Measurements from ENCODE around the gene KMO.

KMO gene

DNA sequence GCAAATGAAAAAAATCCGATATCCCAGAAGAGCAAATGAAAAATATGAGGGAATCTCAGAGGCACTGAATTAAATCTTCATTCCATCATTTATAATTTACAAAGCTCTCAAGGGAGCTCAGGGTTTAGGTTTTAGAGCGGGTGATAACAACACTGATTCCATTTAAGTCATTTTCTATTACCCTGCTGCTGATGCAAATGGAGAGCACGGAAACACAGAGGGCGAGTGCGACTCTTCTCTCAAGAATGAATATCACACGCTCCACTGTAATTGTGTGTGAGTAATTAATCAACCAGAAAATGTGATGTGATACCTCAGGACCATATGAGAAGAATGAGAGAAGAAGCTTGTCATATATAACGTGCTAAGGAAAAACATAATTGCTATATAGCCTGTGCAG is 85.2 kb downstream of the KMO start:
- no peak overlapping the region for H3K4me3 ChIP-seq (ENCODE audit: low read depth, low read length)
- TF ChIP-seq, protein P1, sequence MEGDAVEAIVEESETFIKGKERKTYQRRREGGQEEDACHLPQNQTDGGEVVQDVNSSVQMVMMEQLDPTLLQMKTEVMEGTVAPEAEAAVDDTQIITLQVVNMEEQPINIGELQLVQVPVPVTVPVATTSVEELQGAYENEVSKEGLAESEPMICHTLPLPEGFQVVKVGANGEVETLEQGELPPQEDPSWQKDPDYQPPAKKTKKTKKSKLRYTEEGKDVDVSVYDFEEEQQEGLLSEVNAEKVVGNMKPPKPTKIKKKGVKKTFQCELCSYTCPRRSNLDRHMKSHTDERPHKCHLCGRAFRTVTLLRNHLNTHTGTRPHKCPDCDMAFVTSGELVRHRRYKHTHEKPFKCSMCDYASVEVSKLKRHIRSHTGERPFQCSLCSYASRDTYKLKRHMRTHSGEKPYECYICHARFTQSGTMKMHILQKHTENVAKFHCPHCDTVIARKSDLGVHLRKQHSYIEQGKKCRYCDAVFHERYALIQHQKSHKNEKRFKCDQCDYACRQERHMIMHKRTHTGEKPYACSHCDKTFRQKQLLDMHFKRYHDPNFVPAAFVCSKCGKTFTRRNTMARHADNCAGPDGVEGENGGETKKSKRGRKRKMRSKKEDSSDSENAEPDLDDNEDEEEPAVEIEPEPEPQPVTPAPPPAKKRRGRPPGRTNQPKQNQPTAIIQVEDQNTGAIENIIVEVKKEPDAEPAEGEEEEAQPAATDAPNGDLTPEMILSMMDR (IDR thresholded peaks at IDR 0.05; ENCODE audit: insufficient read depth, low read depth, low read length, missing control alignments), result no peak
- DNase-seq (ENCODE audit: low read depth), result no peak

DNA sequence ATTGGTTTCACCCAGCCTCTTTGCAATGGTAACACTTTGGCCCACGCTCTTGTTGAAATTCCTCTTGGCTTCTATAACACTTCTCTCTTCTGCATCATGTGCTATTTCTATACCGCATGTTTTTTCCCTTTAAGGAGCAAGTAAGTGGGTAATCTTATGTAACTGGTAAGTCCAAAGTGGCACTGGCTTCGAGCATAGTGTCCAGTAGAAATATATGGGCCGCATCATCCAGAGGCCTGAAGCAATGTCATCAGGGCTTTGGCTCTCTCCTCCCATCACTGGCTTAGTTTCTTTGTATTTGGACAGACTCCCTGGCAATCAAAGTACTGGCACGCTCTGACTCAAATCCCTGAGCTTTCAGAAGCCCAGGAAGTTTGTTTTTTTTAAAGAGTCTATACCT is 90.5 kb downstream of the KMO start:
- H3K4me3 ChIP-seq (ENCODE audit: low read depth, low read length), result no peak overlapping the region
- TF ChIP-seq, protein P1 (IDR thresholded peaks at IDR 0.05; ENCODE audit: insufficient read depth, low read depth, low read length, missing control alignments), result no peak
- no peak for DNase-seq (ENCODE audit: low read depth)

- H3K4me3 ChIP-seq (ENCODE audit: low read depth, low read length), result no peak overlapping the region
- DNase-seq (ENCODE audit: low read depth), result no peak
- TF ChIP-seq, protein P1 (IDR thresholded peaks at IDR 0.05; ENCODE audit: insufficient read depth, low read depth, low read length, missing control alignments), result no peak
These were observed 92.8 kb downstream of the KMO start for GRCh38 chr1:241624935-241625334.

DNA sequence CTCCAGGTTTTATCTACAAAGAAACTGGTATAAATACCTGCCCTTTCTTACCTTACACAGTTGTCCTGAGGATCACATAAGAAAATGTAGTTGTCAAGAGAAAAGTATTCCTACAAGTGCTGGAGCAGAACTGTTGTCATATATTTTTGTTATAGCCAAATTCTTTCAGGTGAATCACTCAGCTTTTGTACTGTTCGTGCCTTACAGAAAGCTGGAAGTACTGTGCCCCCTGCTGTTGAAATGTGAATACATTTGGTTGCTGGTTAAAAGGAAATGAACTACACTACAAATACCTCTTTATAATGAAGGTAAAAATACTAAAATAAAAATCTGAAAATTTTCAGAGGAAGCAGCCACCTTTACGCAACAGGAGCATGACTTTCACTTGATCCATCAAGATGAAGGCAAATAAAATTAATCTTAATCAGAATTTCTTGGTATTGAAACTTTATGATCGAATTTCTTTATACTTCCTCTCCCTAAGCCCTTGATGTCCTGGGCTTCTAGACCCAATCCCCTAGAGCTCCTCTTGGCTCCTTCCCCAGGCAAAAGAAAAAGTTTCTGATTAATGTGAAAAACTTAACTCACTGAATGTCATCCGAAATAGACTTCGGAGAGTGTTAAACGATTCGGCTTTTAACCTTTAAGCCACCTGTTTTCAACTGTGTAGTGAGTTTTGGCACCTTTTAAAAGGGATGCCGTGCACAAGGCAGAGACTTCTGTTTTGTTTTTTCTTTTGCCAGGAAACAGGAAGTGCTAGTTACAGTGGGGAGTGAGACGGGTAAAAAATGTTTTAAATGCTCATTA is 95.5 kb downstream of the KMO start:
- DNase-seq (ENCODE audit: low read depth), result peak; percentile 76
- TF ChIP-seq, protein P1 (IDR thresholded peaks at IDR 0.05; ENCODE audit: insufficient read depth, low read depth, low read length, missing control alignments), result peak; percentile 51
- H3K4me3 ChIP-seq (ENCODE audit: low read depth, low read length), result no peak overlapping the region

- TF ChIP-seq, protein P1 (IDR thresholded peaks at IDR 0.05; ENCODE audit: insufficient read depth, low read depth, low read length, missing control alignments), result no peak
These were observed 97.8 kb downstream of the KMO start for GRCh38 chr1:241630005-241630404.

DNA sequence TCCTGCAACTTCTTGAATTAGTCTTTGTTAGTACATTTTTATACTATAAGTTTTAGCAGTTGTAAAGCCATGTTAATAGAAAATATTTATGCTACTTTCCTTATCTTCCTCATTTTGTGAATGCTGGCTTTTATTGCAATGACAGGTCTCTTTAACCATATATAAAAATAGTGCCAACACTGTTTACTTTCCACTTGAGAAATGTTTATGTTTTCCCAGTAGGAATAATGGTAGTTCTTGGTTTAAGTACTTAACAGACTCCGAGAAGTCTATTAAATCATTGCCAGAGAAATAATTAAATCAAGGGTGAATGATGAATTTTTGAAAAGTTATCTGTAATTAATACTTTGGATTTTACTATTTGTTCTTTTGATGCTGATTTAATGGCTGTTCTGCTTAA is 98.3 kb downstream of the KMO start:
- no peak for DNase-seq (ENCODE audit: low read depth)
- TF ChIP-seq, protein P1 (IDR thresholded peaks at IDR 0.05; ENCODE audit: insufficient read depth, low read depth, low read length, missing control alignments), result no peak
- H3K4me3 ChIP-seq (ENCODE audit: low read depth, low read length), result no peak overlapping the region

More at GRCh38 chr1:241630005-241630404, 97.8 kb downstream of the KMO start:
- no peak for DNase-seq (ENCODE audit: low read depth)
- no peak overlapping the region for H3K4me3 ChIP-seq (ENCODE audit: low read depth, low read length)

- TF ChIP-seq, protein P1 (IDR thresholded peaks at IDR 0.05; ENCODE audit: insufficient read depth, low read depth, low read length, missing control alignments), result no peak
- no peak overlapping the region for H3K4me3 ChIP-seq (ENCODE audit: low read depth, low read length)
- DNase-seq (ENCODE audit: low read depth), result no peak
These were observed 98.7 kb downstream of the KMO start for GRCh38 chr1:241630899-241631298.

All from GM12865 (cell line).